H1 (cell line): ENCODE results near the gene USPL1. TPM values are rescaled to one million over a fixed set of nuclear protein-coding genes. Genes with fewer than 3 reads are reported as not detected.

Experiments used
- CTCF ChIA-PET: fragments of 300-600 bp; sonication (Branson Sonifier 250); formaldehyde crosslinking; loops from one replicate; lab custom pipeline; 2021; ENCODE audit not compliant: partially characterized antibody; lab: Charles Lee
- POLR2A ChIA-PET: fragments of 300-600 bp; sonication (Branson Sonifier 250); formaldehyde crosslinking; loops from one replicate; lab custom pipeline; 2021; ENCODE audit warnings: inconsistent platforms; ENCODE audit not compliant: partially characterized antibody; lab: Charles Lee
- DNase-seq, 2 experiments: peaks; one replicate each; pipeline versions ENCODE4 v3.0.0 to v3.0.0-alpha.2; 2010 to 2022; ENCODE audit warnings: low spot score in 2 of 2, low read depth in 1 of 2, mixed read lengths in 1 of 2
- FAIRE-seq: peaks from 2 replicates; lab custom pipeline; 2011; peaks lifted over from hg19 to GRCh38; lab: Jason Lieb, UNC
- H2AFZ ChIP-seq: 2 replicates; pipeline ENCODE4 v1.8.1; 2012; ENCODE audit warnings: low read length, inconsistent platforms
- H2AK5ac ChIP-seq: 2 replicates; pipeline ENCODE4 v1.6.1; 2013; ENCODE audit warnings: low read depth, low read length
- H2BK120ac ChIP-seq: replicated peaks from 2 replicates; pipeline ENCODE3; 2013; ENCODE audit warnings: low read depth, low read length, inconsistent platforms
- H2BK12ac ChIP-seq: 2 replicates; pipeline ENCODE4 v1.6.1; 2013; ENCODE audit warnings: low read depth, low read length
- H2BK15ac ChIP-seq: 2 replicates; pipeline ENCODE4 v1.6.1; 2013; ENCODE audit warnings: low read length
- H2BK20ac ChIP-seq: 2 replicates; pipeline ENCODE4 v1.6.1; 2013; ENCODE audit warnings: low read length
- H2BK5ac ChIP-seq: 2 replicates; pipeline ENCODE4 v1.6.1; 2013; ENCODE audit warnings: low read depth, low read length
- H3K14ac ChIP-seq: 2 replicates; pipeline ENCODE4 v1.6.1; 2013; ENCODE audit warnings: inconsistent platforms; ENCODE audit not compliant: insufficient read length
- H3K18ac ChIP-seq: 2 replicates; pipeline ENCODE4 v1.6.1; 2013; ENCODE audit warnings: low read length; ENCODE audit errors: extremely low read depth
- H3K23ac ChIP-seq: 2 replicates; pipeline ENCODE4 v1.6.1; 2013; ENCODE audit warnings: inconsistent platforms; ENCODE audit not compliant: insufficient read length
- H3K23me2 ChIP-seq: 2 replicates; pipeline ENCODE4 v1.6.1; 2013; ENCODE audit warnings: low read depth, low read length
- H3K27ac ChIP-seq: 2 replicates; pipeline ENCODE4 v1.6.1; 2011; ENCODE audit warnings: low read depth, low read length, inconsistent platforms
- H3K27me3 ChIP-seq, 4 experiments: replicated peaks in 1 of 4; 1 replicate in 1 of 4; 2 replicates in 3 of 4; pipeline versions ENCODE4 v1.6.1 to v1.8.1; 2011 to 2013; ENCODE audit warnings: low read length in 3 of 4, mild to moderate bottlenecking in 3 of 4, inconsistent platforms in 2 of 4, mixed read lengths in 2 of 4, moderate library complexity in 1 of 4; ENCODE audit not compliant: control insufficient read depth in 3 of 4, insufficient read depth in 3 of 4; ENCODE audit errors: extremely low read depth in 1 of 4
- H3K36me3 ChIP-seq, 4 experiments: 2 replicates each; pipeline versions ENCODE4 v1.6.1 to v1.8.1; 2011 to 2013; ENCODE audit warnings: mild to moderate bottlenecking in 4 of 4, low read length in 3 of 4, moderate library complexity in 2 of 4, control low read depth in 1 of 4, inconsistent platforms in 1 of 4; ENCODE audit not compliant: insufficient read depth in 4 of 4, control insufficient read depth in 2 of 4
- H3K4ac ChIP-seq: replicated peaks from 2 replicates; pipeline ENCODE3; 2013; ENCODE audit warnings: low read length, low read depth, mixed read lengths, inconsistent platforms; ENCODE audit not compliant: insufficient read length
- H3K4me1 ChIP-seq, 4 experiments: replicated peaks in 1 of 4; 1 replicate in 1 of 4; 2 replicates in 3 of 4; pipeline versions ENCODE4 v1.6.1 to v1.8.1; 2011 to 2013; ENCODE audit warnings: low read length in 3 of 4, inconsistent platforms in 2 of 4, mixed read lengths in 1 of 4; ENCODE audit not compliant: insufficient read depth in 4 of 4, control insufficient read depth in 3 of 4
- H3K4me2 ChIP-seq, 2 experiments: 2 replicates each; pipeline versions ENCODE4 v1.6.1 to v1.8.1; 2011 to 2013; ENCODE audit warnings: low read depth in 2 of 2, low read length in 2 of 2, control low read depth in 1 of 2, inconsistent platforms in 1 of 2, mild to moderate bottlenecking in 1 of 2; ENCODE audit not compliant: insufficient read depth in 1 of 2
- H3K4me3 ChIP-seq, 4 experiments: fragments of 200-600, 300-600 bp in 1 of 4; sonication (generic), shearing (Covaris generic), sonication (Bioruptor Twin) in 1 of 4; 2 replicates each; pipeline versions ENCODE4 v1.5.1 to v1.8.1; 2011 to 2016; ENCODE audit warnings: low read length in 4 of 4, low read depth in 3 of 4, control low read depth in 2 of 4, inconsistent platforms in 2 of 4, mild to moderate bottlenecking in 2 of 4, mixed read lengths in 1 of 4, moderate library complexity in 1 of 4; ENCODE audit not compliant: insufficient read depth in 2 of 4; ENCODE audit errors: extremely low read depth in 1 of 4
- H3K56ac ChIP-seq: replicated peaks from 2 replicates; pipeline ENCODE3; 2013; ENCODE audit warnings: low read depth, mild to moderate bottlenecking, mixed read lengths, low read length, inconsistent platforms; ENCODE audit not compliant: insufficient read length
- H3K79me1 ChIP-seq: 2 replicates; pipeline ENCODE4 v1.6.1; 2013; ENCODE audit warnings: low read depth, low read length, control low read depth
- H3K79me2 ChIP-seq, 2 experiments: 2 replicates each; pipeline versions ENCODE4 v1.6.1 to v1.8.1; 2012 to 2013; ENCODE audit warnings: low read length in 2 of 2, mild to moderate bottlenecking in 2 of 2, inconsistent platforms in 1 of 2; ENCODE audit not compliant: insufficient read depth in 2 of 2, control insufficient read depth in 1 of 2
- H3K9ac ChIP-seq, 4 experiments: replicated peaks in 1 of 4; 1 replicate in 1 of 4; 2 replicates in 3 of 4; pipeline versions ENCODE4 v1.6.1 to v1.8.1; 2011 to 2013; ENCODE audit warnings: low read depth in 3 of 4, low read length in 3 of 4, control low read depth in 2 of 4, mild to moderate bottlenecking in 2 of 4, moderate library complexity in 2 of 4, inconsistent platforms in 1 of 4; ENCODE audit errors: extremely low read depth in 1 of 4
- H3K9me3 ChIP-seq, 2 experiments: 2 replicates each; pipeline versions ENCODE4 v1.6.1 to v1.8.1; 2012 to 2013; ENCODE audit warnings: mild to moderate bottlenecking in 2 of 2, moderate library complexity in 2 of 2, control low read depth in 1 of 2, inconsistent platforms in 1 of 2, low read depth in 1 of 2, low read length in 1 of 2, mixed read lengths in 1 of 2; ENCODE audit not compliant: insufficient read depth in 2 of 2
- H4K20me1 ChIP-seq, 2 experiments: replicated peaks in 1 of 2; 2 replicates each; pipeline versions ENCODE3 to v1.8.1; 2011 to 2013; ENCODE audit warnings: inconsistent platforms in 2 of 2, low read length in 2 of 2, mild to moderate bottlenecking in 1 of 2; ENCODE audit not compliant: insufficient read depth in 2 of 2, control insufficient read depth in 1 of 2
- H4K5ac ChIP-seq: 2 replicates; pipeline ENCODE4 v1.6.1; 2013; ENCODE audit warnings: low read length, low read depth, mixed read lengths, inconsistent platforms; ENCODE audit not compliant: insufficient read length
- H4K8ac ChIP-seq: 2 replicates; pipeline ENCODE4 v1.8.0; 2013; ENCODE audit warnings: mild to moderate bottlenecking, moderate library complexity, low read length, inconsistent platforms; ENCODE audit not compliant: insufficient read depth; ENCODE audit errors: extremely low read depth
- H4K91ac ChIP-seq: replicated peaks from 2 replicates; pipeline ENCODE3; 2013; ENCODE audit warnings: low read length, mixed read lengths, inconsistent platforms; ENCODE audit not compliant: insufficient read length
- ATF3 ChIP-seq: IDR thresholded peaks from 2 replicates; pipeline ENCODE4 v1.6.1; 2011; ENCODE audit warnings: low read depth, mild to moderate bottlenecking, low read length; ENCODE audit not compliant: insufficient read depth
- CREB1 ChIP-seq: IDR thresholded peaks from 2 replicates; pipeline ENCODE4 v1.6.1; 2012; ENCODE audit warnings: inconsistent platforms
- CTCF ChIP-seq, 3 experiments: IDR thresholded peaks; 1 replicate in 2 of 3; 2 replicates in 1 of 3; pipeline versions ENCODE4 v1.5.1 to v1.6.1; 2011; ENCODE audit warnings: low read length in 3 of 3, mild to moderate bottlenecking in 3 of 3, inconsistent platforms in 2 of 3, low read depth in 1 of 3, moderate library complexity in 1 of 3; ENCODE audit not compliant: insufficient read depth in 1 of 3; ENCODE audit errors: control extremely low read depth in 1 of 3
- POU5F1 ChIP-seq: IDR thresholded peaks from 2 replicates; pipeline ENCODE4 v1.6.1; 2011; ENCODE audit warnings: low read depth, mild to moderate bottlenecking, low read length, moderate library complexity
- RAD21 ChIP-seq, 2 experiments: IDR thresholded peaks in 1 of 2; conservative IDR thresholded peaks in 1 of 2; 2 replicates each; pipeline ENCODE4 v1.6.1; 2011; ENCODE audit warnings: low read depth in 2 of 2, low read length in 2 of 2, improper control_type of control experiment in 1 of 2, inconsistent platforms in 1 of 2, mild to moderate bottlenecking in 1 of 2, moderate library complexity in 1 of 2
- RBBP5 ChIP-seq: IDR thresholded peaks from 2 replicates; pipeline ENCODE4 v1.7.1; 2012; ENCODE audit warnings: low read depth, mild to moderate bottlenecking, inconsistent platforms, low read length, moderate library complexity, borderline replicate concordance
- SIX5 ChIP-seq: IDR thresholded peaks from 2 replicates; pipeline ENCODE4 v1.6.1; 2011; ENCODE audit warnings: mild to moderate bottlenecking, low read depth, low read length
- TAF7 ChIP-seq: optimal IDR thresholded peaks from 2 replicates; pipeline ENCODE3; 2011; ENCODE audit warnings: low read depth, mild to moderate bottlenecking, inconsistent platforms, low read length, moderate library complexity, borderline replicate concordance
- WGBS, 2 experiments: shearing (Covaris generic) in 1 of 2; methylation state at CpG; one replicate each; pipeline versions ENCODE4 v1.1.6 to v1.1.7; 2013 to 2015; ENCODE audit warnings: low lambda C conversion rate in 2 of 2, mixed read lengths in 2 of 2, inconsistent platforms in 1 of 2, low coverage in 1 of 2, missing lambda C conversion rate in 1 of 2; ENCODE audit not compliant: insufficient replicate concordance in 2 of 2, insufficient coverage in 1 of 2, insufficient read length in 1 of 2; ENCODE audit errors: extremely low coverage in 1 of 2, missing lambda C conversion rate in 1 of 2; 5-methylcytosine and 5-hydroxymethylcytosine counted together
- polyA plus RNA-seq, 7 experiments: library from polyadenylated mRNA; depleted of rRNA in 3 of 7; stranded (reverse) in 5 of 7; unstranded in 2 of 7; fragments of >200 nt in 5 of 7; fragments of 200-250 nt in 2 of 7; gene quantifications; 1 replicate in 5 of 7; 2 replicates in 1 of 7; 4 replicates in 1 of 7; pipeline versions ENCODE4 v1.2.1 to v1.2.3, GENCODE V29; 2011 to 2013; ENCODE audit warnings: missing spikeins in 2 of 7, mixed read lengths in 2 of 7
- total RNA-seq: library from RNA; stranded (reverse); fragmentation: NEBNext Ultra II Directional; extraction: Animal tissue kit (Norgen Biotek cat#: 25700); gene quantifications from 2 replicates; pipeline ENCODE4 v1.2.1, GENCODE V29; 2021

Gene USPL1
- total and polyA plus RNA-seq, 2 of the 8 experiments (the other 6 are each of a cell fraction or from before 2014, with no cell fraction given): 6.3 to 17.1 TPM

DNA sequence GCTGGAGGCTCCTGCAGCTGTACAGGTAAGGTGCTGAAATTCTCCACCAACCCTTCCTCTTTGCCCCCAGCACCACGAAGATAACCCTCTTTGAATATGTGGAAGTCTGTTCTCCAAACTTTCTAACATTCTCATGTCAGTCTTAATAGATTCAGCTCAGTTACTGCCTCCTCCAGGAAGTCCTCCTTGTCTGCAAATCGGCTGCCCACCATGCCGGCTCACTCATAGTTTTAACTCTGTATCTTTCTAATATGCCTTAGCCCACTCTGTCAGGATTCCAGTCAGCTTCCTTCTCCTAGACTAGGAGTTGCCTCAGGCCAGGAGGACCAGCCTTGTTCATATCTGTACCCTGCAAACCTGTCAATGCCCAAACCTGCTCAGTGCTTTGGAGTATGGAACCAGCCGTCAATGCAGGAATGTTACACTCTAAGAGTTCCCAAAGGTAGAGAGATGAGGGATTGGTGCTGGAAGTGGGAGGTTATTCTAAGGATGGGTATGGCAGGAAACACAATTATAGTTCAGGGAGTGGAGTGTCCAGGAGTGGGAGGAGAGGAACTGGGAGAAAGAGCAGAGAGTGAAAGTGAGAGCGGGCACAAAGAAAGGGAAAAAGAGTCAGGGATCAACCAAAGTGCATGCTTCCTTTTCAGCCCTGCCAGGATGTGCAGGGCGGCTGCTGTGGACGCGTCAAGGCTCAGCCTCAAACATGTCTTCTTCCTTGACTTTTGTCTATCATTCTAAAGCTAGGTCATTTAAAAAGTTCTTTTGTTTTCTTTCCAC is 79.6 kb downstream of the USPL1 start:
- Histone ChIP-seq H3K14ac (no peak overlapping the region), H3K4me2 (no peak overlapping the region), H4K5ac (no peak overlapping the region), H3K18ac (no peak overlapping the region), H2AK5ac (no peak overlapping the region), H4K20me1 (no peaks in the 10 kb centered on the region), H3K56ac (no peak overlapping the region), H3K23ac (no peak overlapping the region), H3K36me3 (no peaks in the 10 kb centered on the region), H3K9ac (no peak overlapping the region), H3K4me1 (peaks cover 0 to 5% (median 0%) of the 10 kb centered on the region in 4 experiments; a peak in 3 of 7 replicates), H3K23me2 (no peaks in the 10 kb centered on the region), H3K27me3 (no peaks in the 10 kb centered on the region), H3K9me3 (no peaks in the 10 kb centered on the region), H2BK20ac (0 out of 2 replicates have a peak overlapping the region, but pooled peaks have one; percentile 18), H2BK12ac (0 out of 2 replicates have a peak overlapping the region, but pooled peaks have one; percentile 2), H3K4me3 (no peak overlapping the region), H2AFZ (no peak overlapping the region), H2BK120ac (no peak overlapping the region), H3K27ac (no peak overlapping the region), H3K4ac (no peak overlapping the region), H4K91ac (no peak overlapping the region), H3K79me1 (no peaks in the 10 kb centered on the region), H4K8ac (no peak overlapping the region), H3K79me2 (no peaks in the 10 kb centered on the region), H2BK5ac (no peak overlapping the region), H2BK15ac (no peak overlapping the region)
- 90% methylated on average over 8 of the region's 8 CpGs; no CpG with 5 or more reads in 1 of the 2 experiments for WGBS, 2 experiments
- CTCF ChIA-PET: interaction anchor here (1.2 kb wide), 1 partner anchor 10 kb away, joined by 6 read pairs; no protein-coding TSS in a partner anchor
- DNase-seq (no peak), FAIRE-seq (no peak)
- POLR2A ChIA-PET: no interaction called here
- TF ChIP-seq CTCF (IDR thresholded peaks at IDR 0.05; ENCODE audit: control extremely low read depth in 1 of 3, insufficient read depth in 1 of 3, low read depth in 1 of 3, low read length in 3 of 3) (no peak), TAF7 (no peak), ATF3 (no peak), POU5F1 (no peak), SIX5 (no peak), RAD21 (IDR thresholded peaks at IDR 0.05 in 1 of 2, conservative IDR thresholded peaks at IDR 0.05 in 1 of 2; ENCODE audit: low read depth in 2 of 2, low read length in 2 of 2) (no peak), CREB1 (no peak), RBBP5 (no peak)
